Measurements from ENCODE around the gene ANGEL1. TPM values are rescaled to one million over a fixed set of nuclear protein-coding genes. Genes with fewer than 3 reads are reported as not detected.

The ANGEL1 gene
- total and polyA plus RNA-seq, 2 of the 13 experiments (the other 11 are each of a cell fraction or from before 2014, with no cell fraction given) = 14.3 to 20.1 TPM

GRCh38 chr14:76829650-76830421 lies 17.2 kb upstream of the ANGEL1 start (continued):
- 0 out of 2 replicates have a peak, but pooled peaks have one; percentile 45 for TF ChIP-seq SOX13 (IDR thresholded peaks at IDR 0.05)
- peak in 1 of 2 experiments; percentile 93; a peak in 2 of 4 replicates for TF ChIP-seq SOX13 (CRISPR knock-in tag; conservative IDR thresholded peaks at IDR 0.05 in 1 of 2, IDR thresholded peaks at IDR 0.05 in 1 of 2)
- TF ChIP-seq EP300 (IDR thresholded peaks at IDR 0.05; ENCODE audit: low read depth in 2 of 2, low read length in 2 of 2) = peak in 1 of 2 experiments; percentile 22; a peak in 1 of 4 replicates
- no peak; the same call in 1 of the 2 replicates for TF ChIP-seq EP300 (CRISPR knock-in tag; IDR thresholded peaks at IDR 0.05; ENCODE audit: borderline replicate concordance)
- peak; percentile 46 for TF ChIP-seq ARID5B (CRISPR knock-in tag; IDR thresholded peaks at IDR 0.05)
- no peak for TF ChIP-seq ZNF580 (CRISPR knock-in tag; IDR thresholded peaks at IDR 0.05; ENCODE audit: borderline replicate concordance, low read depth)
- no peak for TF ChIP-seq RCOR2 (CRISPR knock-in tag; IDR thresholded peaks at IDR 0.05)
- TF ChIP-seq THAP8 (CRISPR knock-in tag; IDR thresholded peaks at IDR 0.05; ENCODE audit: borderline replicate concordance) = no peak
- TF ChIP-seq ZNF12 (CRISPR knock-in tag; IDR thresholded peaks at IDR 0.05) = peak; percentile 72
- 0 out of 2 replicates have a peak, but pooled peaks have one; percentile 14 for TF ChIP-seq POGZ (CRISPR knock-in tag; IDR thresholded peaks at IDR 0.05)
- no peak for TF ChIP-seq TFDP2 (CRISPR knock-in tag; IDR thresholded peaks at IDR 0.05)
- no peak for TF ChIP-seq ZBTB3 (CRISPR knock-in tag; IDR thresholded peaks at IDR 0.05; ENCODE audit: borderline replicate concordance, low read depth)
- TF ChIP-seq RXRA (CRISPR knock-in tag; IDR thresholded peaks at IDR 0.05) = peak; percentile 42; the same call in 1 of the 2 replicates
- no peak for TF ChIP-seq FOXA1 (IDR thresholded peaks at IDR 0.05)
- peak; percentile 30; the same call in 1 of the 2 replicates for TF ChIP-seq FOXA1 (CRISPR knock-in tag; IDR thresholded peaks at IDR 0.05)
- no peak for TF ChIP-seq ZNF552 (CRISPR knock-in tag; IDR thresholded peaks at IDR 0.05; ENCODE audit: borderline replicate concordance)
- no peak for TF ChIP-seq ZNF740 (CRISPR knock-in tag; IDR thresholded peaks at IDR 0.05)
- TF ChIP-seq ZNF230 (CRISPR knock-in tag; IDR thresholded peaks at IDR 0.05) = 0 out of 2 replicates have a peak, but pooled peaks have one; percentile 60
- no peak for TF ChIP-seq NFE2L1 (CRISPR knock-in tag; IDR thresholded peaks at IDR 0.05; ENCODE audit: borderline replicate concordance)
- peak; percentile 39; the same call in 1 of the 2 replicates for TF ChIP-seq ISL2 (CRISPR knock-in tag; IDR thresholded peaks at IDR 0.05)
- 0 out of 2 replicates have a peak, but pooled peaks have one; percentile 65 for TF ChIP-seq ZNF572 (CRISPR knock-in tag; IDR thresholded peaks at IDR 0.05)
- TF ChIP-seq HOXD1 (CRISPR knock-in tag; IDR thresholded peaks at IDR 0.05) = no peak
- TF ChIP-seq MIER3 (CRISPR knock-in tag; IDR thresholded peaks at IDR 0.05; ENCODE audit: borderline replicate concordance) = no peak
- TF ChIP-seq U2AF2 (IDR thresholded peaks at IDR 0.05; ENCODE audit: low read depth, low read length) = no peak

Measured in HepG2 (cell line).